HG03196 (cell line): ENCODE measurements around the gene SMAD3.

ENCODE experiments used
- ATAC-seq: cut with Tn5 transposase; IDR thresholded peaks from one replicate; pipeline ENCODE4 v1.9.1; 2021; ENCODE audit not compliant: unreplicated experiment

SMAD3 gene

GRCh38 chr15:67035886-67036285 is 29.5 kb upstream of the SMAD3 start:
- ATAC-seq = no peak

DNA sequence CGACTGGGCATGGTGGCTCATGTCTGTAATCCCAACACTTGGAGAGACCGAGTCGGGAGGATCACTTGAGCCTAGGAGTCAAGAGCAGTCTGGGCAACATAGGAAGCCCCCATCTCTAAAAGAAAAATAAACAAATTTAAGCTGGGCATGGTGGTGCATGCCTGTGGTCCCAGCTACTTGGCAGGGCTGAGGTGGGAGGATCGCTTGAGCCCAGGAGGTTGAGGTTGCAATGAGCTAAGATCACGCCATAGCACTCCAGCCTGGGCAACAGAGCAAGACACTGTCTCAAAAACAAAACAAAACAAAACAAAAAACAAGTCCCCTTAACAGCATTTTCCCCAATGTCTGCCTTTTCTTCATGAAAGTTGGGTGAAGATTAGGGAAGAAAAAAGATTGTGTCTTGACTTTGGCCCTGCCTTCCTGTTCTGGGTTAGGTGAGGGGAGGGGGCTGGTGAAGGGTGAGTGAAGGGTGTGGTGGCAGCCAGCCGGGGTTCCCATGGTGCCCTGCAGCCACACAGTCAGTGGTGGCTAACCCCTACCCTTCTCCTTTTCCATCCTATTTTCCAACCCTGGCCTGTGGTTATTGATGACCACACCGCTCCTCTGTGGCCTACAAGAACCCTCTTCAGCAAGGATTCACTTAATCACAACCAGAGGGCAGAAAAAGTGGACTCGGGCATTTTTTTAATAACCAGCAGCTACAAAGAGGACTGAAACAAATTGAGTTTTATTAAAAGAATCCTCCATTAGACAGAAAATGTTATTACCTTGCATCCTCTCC is 28.4 kb upstream of the SMAD3 start:
- no peak for ATAC-seq

GRCh38 chr15:67037694-67038093 is 27.7 kb upstream of the SMAD3 start:
- no peak for ATAC-seq

DNA sequence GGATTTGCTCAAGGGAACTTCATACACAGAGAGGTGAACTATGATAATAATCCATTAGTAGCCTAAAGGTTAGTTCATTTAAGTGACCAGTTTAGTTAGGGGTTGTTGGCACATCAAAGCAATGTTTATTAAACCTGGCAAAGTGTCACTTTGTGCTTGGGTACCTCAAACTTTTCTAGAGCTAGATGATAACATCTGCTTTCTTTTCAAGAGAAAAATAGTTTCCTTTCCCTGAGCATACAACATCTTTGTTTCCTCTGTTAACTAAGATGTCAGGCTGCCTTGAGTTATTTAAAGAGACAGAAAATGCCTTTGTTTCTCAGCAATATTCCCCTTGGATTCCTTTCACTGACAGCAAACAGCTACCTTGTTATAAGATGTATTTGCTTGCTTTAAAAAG is 26.7 kb upstream of the SMAD3 start:
- ATAC-seq = no peak

GRCh38 chr15:67039384-67040075 is 25.9 kb upstream of the SMAD3 start:
- ATAC-seq = no peak

GRCh38 chr15:67040277-67040676 is 25.1 kb upstream of the SMAD3 start:
- no peak for ATAC-seq

- ATAC-seq = no peak
Measured at GRCh38 chr15:67042551-67043142, 22.8 kb upstream of the SMAD3 start.

DNA sequence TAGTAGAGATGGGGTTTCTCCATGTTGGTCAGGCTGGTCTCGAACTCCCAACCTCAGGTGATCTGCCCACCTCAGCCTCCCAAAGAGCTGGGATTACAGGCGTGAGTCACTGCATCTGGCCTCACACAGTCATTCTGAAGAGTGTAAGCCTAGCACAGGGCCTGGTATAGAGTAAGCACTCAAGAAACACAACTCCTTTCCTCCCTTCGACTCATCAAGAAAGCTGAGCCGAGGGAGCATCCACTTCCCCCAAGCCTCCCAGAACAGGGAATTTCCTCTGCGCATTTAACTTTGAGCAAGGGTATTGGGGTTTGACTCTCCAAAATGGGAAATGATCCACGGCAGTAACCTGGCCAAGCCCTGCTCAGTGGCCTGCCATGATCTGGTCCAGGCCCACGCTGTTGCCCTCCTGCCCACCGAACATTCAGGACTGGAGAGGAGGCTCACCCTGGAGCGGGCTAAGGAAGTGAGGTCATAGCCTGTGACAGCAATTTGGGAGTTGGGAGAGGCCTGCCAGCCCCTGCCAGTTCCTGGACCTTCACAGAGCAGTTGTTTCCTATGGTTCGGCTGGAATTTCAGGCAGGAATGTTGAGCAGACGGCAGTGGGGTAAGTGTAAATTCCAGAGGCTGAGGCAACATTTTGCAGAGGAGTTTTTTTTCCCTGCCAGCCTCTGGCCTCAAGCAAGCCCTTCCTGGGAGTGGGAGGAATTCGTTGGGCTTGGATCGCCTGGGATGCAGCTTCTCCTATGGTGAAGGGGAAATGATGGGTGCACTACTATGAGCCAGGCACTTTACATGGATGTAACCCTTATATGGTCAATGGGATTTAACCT is 21.2 kb upstream of the SMAD3 start:
- no peak for ATAC-seq

DNA sequence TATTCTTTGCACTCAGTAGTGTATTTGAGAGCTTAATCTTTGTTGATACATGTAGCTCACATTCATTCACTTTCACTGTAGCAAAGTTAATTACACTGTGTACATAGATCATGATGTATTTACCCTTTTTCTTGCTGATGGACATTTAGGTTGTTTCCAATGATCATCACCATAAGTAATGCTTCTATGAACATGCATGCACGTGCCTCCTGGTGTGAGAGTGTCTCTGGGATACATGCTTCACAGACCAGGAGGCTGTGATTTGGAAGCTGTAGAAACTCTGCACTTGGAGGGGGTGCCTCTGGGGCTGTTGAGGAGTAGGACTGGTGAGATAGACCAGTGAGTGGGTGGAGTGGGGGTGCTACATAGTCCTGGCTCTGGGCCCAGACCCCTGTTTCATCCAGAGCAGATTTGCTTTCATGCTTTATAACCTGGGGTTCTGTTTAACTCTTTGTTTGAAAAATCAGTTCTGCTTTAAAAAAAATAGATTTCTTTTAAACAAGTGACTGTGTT is 18.2 kb upstream of the SMAD3 start:
- no peak for ATAC-seq

DNA sequence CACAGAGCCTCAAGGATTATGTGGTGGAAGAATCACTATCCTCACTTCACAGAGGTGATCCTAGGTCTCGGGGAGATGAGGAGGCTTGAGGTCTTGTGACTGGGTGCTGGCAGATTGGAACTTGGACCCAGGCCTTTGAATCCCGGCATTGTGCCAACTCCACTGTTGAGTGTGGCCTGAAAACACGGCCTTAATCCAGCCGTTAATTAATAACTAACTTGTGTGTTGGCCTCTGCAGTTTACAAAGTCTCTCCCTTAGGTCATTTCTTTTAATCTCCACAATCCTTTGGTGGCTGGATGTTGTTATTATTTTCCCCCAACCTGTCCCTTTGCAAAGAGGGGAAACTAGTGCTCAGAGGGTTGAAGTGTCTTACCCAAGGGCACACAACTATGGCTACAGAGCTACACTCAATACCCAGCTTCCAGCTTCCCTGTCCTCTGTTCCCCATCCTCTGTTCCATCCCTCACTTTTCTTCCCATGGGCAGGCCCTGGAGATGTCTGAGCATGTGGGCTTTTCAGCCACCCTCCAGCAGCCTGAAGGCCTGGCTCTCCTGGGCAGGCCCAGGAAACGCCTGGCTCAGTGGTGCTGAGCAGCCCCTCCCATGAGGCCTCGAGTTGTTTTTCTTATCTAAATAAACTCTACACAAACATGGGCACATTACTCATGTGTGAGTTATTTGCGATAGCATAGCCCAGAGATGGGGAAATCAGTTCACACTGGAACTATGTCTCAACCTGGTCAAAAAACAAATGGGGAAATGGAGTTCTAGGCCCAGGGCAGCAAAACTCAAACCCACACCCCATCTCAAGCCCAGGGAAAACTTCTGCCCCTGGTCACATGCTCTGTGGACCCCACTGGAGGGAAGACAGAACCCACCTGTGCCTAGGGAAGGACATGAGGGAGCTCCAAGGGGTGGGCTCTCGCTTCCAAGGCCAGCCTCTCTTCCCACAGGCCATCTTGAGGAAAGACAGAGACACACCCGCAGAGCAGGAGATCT is 16.8 kb upstream of the SMAD3 start:
- no peak for ATAC-seq

DNA sequence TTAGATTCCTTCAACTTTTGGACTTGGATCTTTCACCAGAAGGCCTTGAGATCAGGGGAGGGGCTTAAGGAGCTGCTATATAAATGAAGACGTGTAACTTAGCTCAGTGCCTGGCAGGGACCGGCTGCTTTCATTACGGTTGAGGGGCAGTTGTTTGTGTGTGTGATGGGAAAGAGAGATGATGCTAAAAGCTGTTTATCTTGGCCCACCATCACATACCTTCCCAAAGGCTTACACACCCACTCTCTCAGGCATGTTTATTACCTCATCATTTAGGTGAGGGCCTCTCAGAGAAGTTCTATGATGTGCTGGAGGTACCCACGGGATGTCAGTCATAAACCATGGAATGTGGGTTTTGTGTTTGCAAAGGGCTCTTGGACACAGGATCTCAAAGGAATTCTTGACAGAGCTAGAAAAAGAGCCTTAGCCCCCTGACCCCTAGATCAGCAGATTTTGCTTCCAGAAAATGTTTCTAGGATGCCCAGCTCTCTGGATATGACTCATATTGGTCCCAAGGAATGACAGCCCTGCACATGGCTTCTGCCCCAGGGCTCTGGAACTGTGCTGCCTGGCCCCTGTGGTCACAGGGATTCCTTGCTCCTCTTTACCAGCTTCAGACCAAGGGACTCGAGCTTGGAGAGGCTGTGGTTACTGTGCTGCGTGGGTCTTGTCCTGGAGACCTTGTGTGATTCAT is 15.9 kb upstream of the SMAD3 start:
- ATAC-seq = no peak

DNA sequence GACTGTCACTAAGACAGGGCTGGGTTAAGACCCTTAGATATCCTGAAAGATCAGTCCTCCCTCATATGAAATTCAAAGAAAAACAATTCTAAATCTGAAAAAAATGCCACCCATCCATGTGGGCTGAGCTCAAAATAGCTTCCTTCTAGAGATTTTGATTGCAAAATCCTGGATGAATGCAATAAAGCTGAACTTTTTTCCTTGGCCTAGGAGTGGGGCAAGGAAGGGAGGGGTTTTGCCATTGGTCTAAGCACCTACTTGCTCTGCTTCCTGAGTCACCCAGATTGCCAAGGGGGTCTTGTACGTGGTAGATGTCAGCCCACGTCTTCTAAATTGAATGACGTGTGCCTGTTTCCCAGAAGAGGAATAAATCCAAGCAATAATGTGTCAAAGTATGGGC is 15.3 kb upstream of the SMAD3 start:
- no peak for ATAC-seq

DNA sequence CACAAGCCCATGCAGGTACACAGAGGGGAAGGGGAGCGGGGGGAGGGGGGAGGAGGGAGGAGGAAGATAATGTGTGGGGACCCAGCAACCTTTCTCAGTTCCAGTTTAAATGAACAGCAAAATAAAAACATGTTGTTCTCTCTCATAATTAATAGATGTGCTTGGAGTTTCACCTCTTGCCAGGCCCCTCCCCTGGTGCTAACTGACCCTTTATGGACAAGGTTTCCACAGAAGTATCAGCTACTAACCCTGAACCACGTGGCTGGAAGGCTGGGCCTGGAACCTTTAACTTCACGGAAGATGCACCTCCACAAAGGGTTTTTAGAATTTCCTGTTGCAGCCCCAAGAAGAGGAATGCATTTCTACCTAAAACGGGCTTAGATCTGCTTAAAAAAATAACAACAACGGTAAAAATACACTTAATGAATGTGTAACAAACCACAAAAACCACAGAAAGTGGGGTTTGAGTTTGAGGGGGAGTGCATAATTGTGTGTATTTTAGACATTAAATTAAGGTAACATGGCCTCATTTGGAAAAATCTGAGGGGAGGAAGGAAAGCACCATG is 14.8 kb upstream of the SMAD3 start:
- ATAC-seq = no peak

DNA sequence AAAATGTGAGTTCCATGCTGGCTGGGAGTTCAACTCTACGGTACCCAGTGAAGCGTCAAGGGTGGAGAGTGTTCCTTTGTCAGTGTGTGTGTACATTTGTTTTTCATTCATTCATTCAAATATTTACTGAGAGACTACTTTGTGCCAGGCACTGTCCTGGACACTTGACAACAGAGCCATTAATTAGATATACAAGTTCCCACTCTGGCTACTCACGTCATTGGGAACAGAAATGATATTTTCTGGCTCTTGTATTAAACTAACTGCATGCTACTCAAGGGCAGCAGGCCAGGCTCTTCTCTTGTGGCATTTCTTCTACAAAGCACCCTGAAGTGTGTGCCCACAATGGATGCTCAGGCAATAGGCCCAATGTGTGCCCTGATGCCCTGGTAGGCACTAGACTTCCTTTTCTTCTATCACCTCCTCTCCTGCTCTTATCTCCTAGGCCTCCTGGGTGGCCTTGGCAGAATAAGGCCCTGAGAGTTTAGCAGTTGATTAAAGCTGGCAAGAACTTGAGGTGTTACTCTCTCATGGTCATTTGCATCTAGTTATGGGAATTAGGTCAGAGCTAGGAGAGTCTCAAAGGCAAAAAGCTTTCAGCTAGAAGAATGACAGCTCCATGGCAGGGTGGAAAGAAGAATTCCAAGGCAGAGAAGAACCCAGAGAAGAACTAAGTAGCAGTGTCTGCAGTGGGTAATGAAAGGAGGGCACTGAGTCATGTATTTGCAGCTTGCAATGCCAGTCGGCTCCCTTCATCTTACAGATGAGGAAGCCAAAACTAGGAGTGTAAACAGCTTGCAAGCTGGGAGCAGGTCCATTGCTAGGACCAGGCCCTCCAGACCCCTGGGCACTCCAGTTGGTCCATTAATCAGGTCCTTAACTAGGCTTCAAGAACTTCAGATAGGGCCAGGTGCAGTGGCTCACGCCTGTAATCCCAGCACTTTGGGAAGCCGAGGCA is 14.0 kb upstream of the SMAD3 start:
- no peak for ATAC-seq

DNA sequence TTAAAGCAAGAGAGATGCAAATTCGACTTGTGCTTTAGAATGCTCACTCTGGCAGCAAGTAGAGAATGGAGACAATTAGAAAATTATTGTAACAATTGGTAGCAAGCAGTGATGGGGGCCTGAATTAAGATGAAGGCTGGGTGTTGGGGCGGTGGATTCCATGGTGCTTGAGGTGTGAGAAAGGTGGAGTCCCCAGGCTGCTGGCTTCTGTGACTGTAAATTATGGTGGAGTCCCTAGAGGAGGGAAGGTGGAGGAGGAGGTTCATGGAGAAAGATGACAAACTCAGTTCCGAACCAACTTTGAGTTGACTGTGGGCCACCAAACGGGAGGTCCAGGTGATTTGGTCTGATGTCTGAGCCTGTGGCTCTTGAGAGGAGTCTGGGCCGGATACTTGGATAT is 10.7 kb upstream of the SMAD3 start:
- ATAC-seq = no peak

DNA sequence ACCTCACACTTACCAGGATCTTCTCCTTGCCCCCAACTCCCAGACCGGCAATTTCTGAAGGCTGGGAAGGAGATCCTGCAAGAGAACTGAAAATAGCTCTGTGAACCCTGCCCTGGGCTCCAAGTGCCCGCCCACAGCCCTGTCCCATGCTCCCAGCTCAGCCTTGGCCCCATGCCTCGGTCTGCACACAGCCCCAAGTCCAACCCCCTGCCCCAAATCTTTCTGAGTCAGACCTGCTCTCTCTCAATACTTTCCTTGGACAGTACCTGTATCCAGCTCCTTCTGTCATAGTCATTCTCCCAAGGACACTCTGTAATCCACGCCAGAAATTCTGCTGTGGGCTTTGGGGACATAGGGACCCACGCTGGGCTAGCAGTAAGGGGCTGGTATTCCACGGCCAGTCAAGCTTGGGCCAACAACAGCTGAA is 6.3 kb upstream of the SMAD3 start:
- no peak for ATAC-seq

- no peak for ATAC-seq
Measured at GRCh38 chr15:67061811-67062368, 3.5 kb upstream of the SMAD3 start.
